ENCODE measurements around the gene RAB20. TPM values are rescaled to one million over a fixed set of nuclear protein-coding genes. Genes with fewer than 3 reads are reported as not detected.

Gene RAB20
- total and polyA plus RNA-seq, 2 of the 8 experiments (the other 6 are each of a cell fraction or from before 2014, with no cell fraction given), result 14.8 to 27.9 TPM

DNA sequence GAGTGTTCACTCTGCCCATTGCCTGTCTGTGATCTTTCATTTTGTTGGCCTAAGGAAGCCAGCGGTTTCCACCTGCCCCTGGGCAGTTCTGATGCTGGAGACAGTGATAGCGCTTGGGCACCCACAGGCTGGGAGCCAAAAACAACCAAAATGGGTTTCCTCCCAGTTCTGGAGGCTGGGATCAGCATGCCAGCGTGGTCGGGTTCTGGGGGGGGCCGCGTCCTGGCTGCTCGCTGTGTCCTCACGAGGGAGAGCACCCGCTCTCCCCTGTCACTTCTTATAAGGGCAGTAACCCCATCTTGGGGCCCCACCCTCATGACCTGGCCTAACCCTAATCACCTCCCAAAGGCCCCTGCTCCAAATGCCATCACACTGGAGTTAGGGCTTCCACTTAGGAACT is 67.9 kb downstream of the RAB20 start:
- H3K14ac ChIP-seq (ENCODE audit: insufficient read length), result no peak overlapping the region
- H3K79me1 ChIP-seq (ENCODE audit: low read depth, low read length), result no peaks in the 10 kb centered on the region
- FAIRE-seq (no peak), DNase-seq (ENCODE audit: low read depth in 1 of 2, low spot score in 2 of 2) (no peak)
- H3K27ac ChIP-seq (ENCODE audit: low read depth, low read length), result no peak overlapping the region
- ChIA-PET POLR2A (ENCODE audit: partially characterized antibody) (no interaction called here), CTCF (ENCODE audit: partially characterized antibody) (interaction anchor here (0.6 to 2.2 kb wide), 3 partner anchors 9 to 87 kb away, joined by 3 to 7 read pairs (median 4); no protein-coding TSS in a partner anchor)
- no peaks in the 10 kb centered on the region for H4K20me1 ChIP-seq (replicated peaks in 1 of 2; ENCODE audit: control insufficient read depth in 1 of 2, insufficient read depth in 2 of 2, low read length in 2 of 2)
- H3K18ac ChIP-seq (ENCODE audit: extremely low read depth, low read length), result no peak overlapping the region
- H3K36me3 ChIP-seq (ENCODE audit: control insufficient read depth in 2 of 4, insufficient read depth in 4 of 4, low read length in 3 of 4), result peaks cover 7 to 48% (median 28%) of the 10 kb centered on the region in 4 experiments; a peak in 7 of 8 replicates
- no peak overlapping the region; the same call in 1 of the 2 replicates for H2BK15ac ChIP-seq (ENCODE audit: low read length)
- no peak overlapping the region for H3K23ac ChIP-seq (ENCODE audit: insufficient read length)
- H2AFZ ChIP-seq (ENCODE audit: low read length), result no peak overlapping the region
- no peak overlapping the region for H2BK5ac ChIP-seq (ENCODE audit: low read depth, low read length)
- peaks cover 3 to 10% of the 10 kb centered on the region in 2 experiments; a peak in 2 of 4 replicates for H3K9me3 ChIP-seq (ENCODE audit: insufficient read depth in 2 of 2, low read depth in 1 of 2, low read length in 1 of 2)
- TF ChIP-seq PHF8 (conservative IDR thresholded peaks at IDR 0.05; ENCODE audit: low read depth, low read length), result no peak
- no peak for TF ChIP-seq CREB1 (IDR thresholded peaks at IDR 0.05)
- no peak for TF ChIP-seq POLR2A (IDR thresholded peaks at IDR 0.05; ENCODE audit: control extremely low read depth in 1 of 2, low read depth in 2 of 2, low read length in 2 of 2)
- TF ChIP-seq SP1 (IDR thresholded peaks at IDR 0.05; ENCODE audit: low read depth, low read length), result no peak
- no peak for TF ChIP-seq CBX8 (IDR thresholded peaks at IDR 0.05; ENCODE audit: borderline replicate concordance, low read depth, low read length)
- no peak for TF ChIP-seq CHD2 (IDR thresholded peaks at IDR 0.05; ENCODE audit: low read length)
- no peak overlapping the region for H3K4me3 ChIP-seq (ENCODE audit: extremely low read depth in 1 of 4, insufficient read depth in 2 of 4, low read depth in 3 of 4, low read length in 4 of 4)
- no peak overlapping the region for H2BK120ac ChIP-seq (replicated peaks; ENCODE audit: low read depth, low read length)
- H4K5ac ChIP-seq (ENCODE audit: insufficient read length, low read depth, low read length), result no peak overlapping the region
- no peak overlapping the region for H3K4ac ChIP-seq (replicated peaks; ENCODE audit: insufficient read length, low read depth, low read length)
- no peak overlapping the region for H2BK12ac ChIP-seq (ENCODE audit: low read depth, low read length)
- no peak overlapping the region for H3K9ac ChIP-seq (replicated peaks in 1 of 4; ENCODE audit: extremely low read depth in 1 of 4, low read depth in 3 of 4, low read length in 3 of 4)
- no peak overlapping the region for H3K4me2 ChIP-seq (ENCODE audit: insufficient read depth in 1 of 2, low read depth in 2 of 2, low read length in 2 of 2)
- H3K4me1 ChIP-seq (replicated peaks in 1 of 4; ENCODE audit: control insufficient read depth in 3 of 4, insufficient read depth in 4 of 4, low read length in 3 of 4), result no peaks in the 10 kb centered on the region
- WGBS, 2 experiments (ENCODE audit: extremely low coverage in 1 of 2, insufficient coverage in 1 of 2, insufficient read length in 1 of 2, insufficient replicate concordance in 2 of 2, low coverage in 1 of 2, low lambda C conversion rate in 2 of 2, missing lambda C conversion rate in 1 of 2), result 97% methylated on average over 9 of the region's 9 CpGs; no CpG with 5 or more reads in 1 of the 2 experiments
- H3K79me2 ChIP-seq (ENCODE audit: control insufficient read depth in 1 of 2, insufficient read depth in 2 of 2, low read length in 2 of 2), result no peaks in the 10 kb centered on the region
- no peak overlapping the region for H3K56ac ChIP-seq (replicated peaks; ENCODE audit: insufficient read length, low read depth, low read length)
- no peaks in the 10 kb centered on the region for H3K23me2 ChIP-seq (ENCODE audit: low read depth, low read length)
- no peak overlapping the region for H2AK5ac ChIP-seq (ENCODE audit: low read depth, low read length)
- H2BK20ac ChIP-seq (ENCODE audit: low read length), result no peak overlapping the region
- peak overlapping the region; percentile 16; the same call in 1 of the 2 replicates for H4K8ac ChIP-seq (ENCODE audit: extremely low read depth, insufficient read depth, low read length)
- H4K91ac ChIP-seq (replicated peaks; ENCODE audit: insufficient read length, low read length), result no peak overlapping the region
- no peaks in the 10 kb centered on the region for H3K27me3 ChIP-seq (replicated peaks in 1 of 4; ENCODE audit: control insufficient read depth in 3 of 4, extremely low read depth in 1 of 4, insufficient read depth in 3 of 4, low read length in 3 of 4)
